Osteoblast (primary cell): ENCODE results near the gene PRKAG1. TPM values are rescaled to one million over a fixed set of nuclear protein-coding genes. Genes with fewer than 3 reads are reported as not detected.

Experiments
- DNase-seq: peaks from one replicate; pipeline ENCODE4 v3.0.0; 2011; ENCODE audit warnings: low spot score, mixed read lengths; ENCODE audit not compliant: insufficient read length; ENCODE audit errors: missing footprints
- H2AFZ ChIP-seq: 2 replicates; pipeline ENCODE4 v1.6.0; 2011; ENCODE audit warnings: mild to moderate bottlenecking, low read length
- H3K27ac ChIP-seq: 2 replicates; pipeline ENCODE4 v1.5.1; 2011; ENCODE audit warnings: mild to moderate bottlenecking, low read depth, low read length, moderate library complexity
- H3K27me3 ChIP-seq: 2 replicates; pipeline ENCODE4 v1.6.0; 2012; ENCODE audit warnings: mild to moderate bottlenecking, control low read depth, inconsistent platforms, low read length, moderate library complexity; ENCODE audit not compliant: insufficient read depth
- H3K36me3 ChIP-seq: 2 replicates; pipeline ENCODE4 v1.5.1; 2011; ENCODE audit warnings: mild to moderate bottlenecking, low read length, control low read depth, moderate library complexity; ENCODE audit not compliant: insufficient read depth
- H3K4me1 ChIP-seq: 2 replicates; pipeline ENCODE4 v1.5.1; 2011; ENCODE audit warnings: mild to moderate bottlenecking, low read length, control low read depth, moderate library complexity; ENCODE audit not compliant: insufficient read depth
- H3K4me2 ChIP-seq: 2 replicates; pipeline ENCODE4 v1.6.0; 2011; ENCODE audit warnings: mild to moderate bottlenecking, low read length; ENCODE audit not compliant: insufficient read depth
- H3K4me3 ChIP-seq: fragments of 200-600 bp; sonication (generic); 3 replicates; pipeline ENCODE4 v1.5.1; 2012; ENCODE audit warnings: mild to moderate bottlenecking, low read length, inconsistent platforms; ENCODE audit not compliant: insufficient read depth
- H3K79me2 ChIP-seq: 2 replicates; pipeline ENCODE4 v1.6.0; 2012; ENCODE audit warnings: mild to moderate bottlenecking, low read length, control low read depth, inconsistent platforms; ENCODE audit not compliant: insufficient read depth
- H3K9me3 ChIP-seq: 2 replicates; pipeline ENCODE4 v1.5.1; 2011; ENCODE audit warnings: low read depth, low read length, control low read depth
- H4K20me1 ChIP-seq: 2 replicates; pipeline ENCODE4 v1.6.0; 2012; ENCODE audit warnings: mild to moderate bottlenecking, low read length, control low read depth; ENCODE audit not compliant: insufficient read depth
- CTCF ChIP-seq: IDR thresholded peaks from 2 replicates; pipeline ENCODE4 v1.5.1; 2011; ENCODE audit warnings: mild to moderate bottlenecking, low read depth, low read length, moderate library complexity; ENCODE audit errors: extremely low read depth
- total RNA-seq: library from RNA; depleted of rRNA; stranded (reverse); fragments of >200 nt; gene quantifications from 2 replicates; pipeline ENCODE4 v1.2.3, GENCODE V29; 2012

Gene PRKAG1
- total RNA-seq, 1 donor = 89.0 TPM

GRCh38 chr12:48969833-48970701 lies 48.5 kb downstream of the PRKAG1 start:
- H4K20me1 ChIP-seq = peaks cover 4% of the 10 kb centered on the region
- TF ChIP-seq CTCF = no peak
- H3K79me2 ChIP-seq = no peaks in the 10 kb centered on the region
- peak; percentile 85 for DNase-seq
- H3K9me3 ChIP-seq = no peaks in the 10 kb centered on the region
- H3K36me3 ChIP-seq = no peaks in the 10 kb centered on the region
- no peak overlapping the region for H2AFZ ChIP-seq
- no peak overlapping the region for H3K4me3 ChIP-seq
- peaks cover 39% of the 10 kb centered on the region for H3K4me1 ChIP-seq
- H3K4me2 ChIP-seq = no peak overlapping the region
- H3K27ac ChIP-seq = no peak overlapping the region
- H3K27me3 ChIP-seq = peaks cover 42% of the 10 kb centered on the region

- peak; percentile 69 for DNase-seq
- Histone ChIP-seq H4K20me1 (peaks cover 4% of the 10 kb centered on the region), H3K79me2 (no peaks in the 10 kb centered on the region), H3K36me3 (no peaks in the 10 kb centered on the region), H3K27ac (no peak overlapping the region), H3K4me2 (no peak overlapping the region), H3K4me3 (no peak overlapping the region), H3K27me3 (peaks cover 42% of the 10 kb centered on the region), H2AFZ (no peak overlapping the region), H3K4me1 (peaks cover 33% of the 10 kb centered on the region), H3K9me3 (no peaks in the 10 kb centered on the region)
- TF ChIP-seq CTCF = no peak
These were observed 49.3 kb downstream of the PRKAG1 start for GRCh38 chr12:48969160-48969771.

- Histone ChIP-seq H3K9me3 (no peaks in the 10 kb centered on the region), H3K79me2 (no peaks in the 10 kb centered on the region), H3K4me1 (peaks cover 25% of the 10 kb centered on the region), H3K36me3 (no peaks in the 10 kb centered on the region), H2AFZ (no peak overlapping the region), H3K4me2 (no peak overlapping the region), H3K27me3 (peaks cover 42% of the 10 kb centered on the region), H3K27ac (no peak overlapping the region), H3K4me3 (no peak overlapping the region), H4K20me1 (peaks cover 4% of the 10 kb centered on the region)
- TF ChIP-seq CTCF = no peak
- peak; percentile 36 for DNase-seq
These were observed 50.1 kb downstream of the PRKAG1 start for GRCh38 chr12:48968467-48968866.

- H3K9me3 ChIP-seq = no peaks in the 10 kb centered on the region
- no peak for TF ChIP-seq CTCF
- peak; percentile 82 for DNase-seq
- H3K36me3 ChIP-seq = no peaks in the 10 kb centered on the region
- peaks cover 25% of the 10 kb centered on the region for H3K4me1 ChIP-seq
- H3K27me3 ChIP-seq = peaks cover 42% of the 10 kb centered on the region
- no peak overlapping the region for H3K4me3 ChIP-seq
- H3K4me2 ChIP-seq = no peak overlapping the region
- no peaks in the 10 kb centered on the region for H3K79me2 ChIP-seq
- H4K20me1 ChIP-seq = peaks cover 4% of the 10 kb centered on the region
- no peak overlapping the region for H2AFZ ChIP-seq
- H3K27ac ChIP-seq = no peak overlapping the region
These were observed 50.6 kb downstream of the PRKAG1 start for GRCh38 chr12:48967991-48968390.
